ENCODE results near the gene ADGRB3. TPM values are rescaled to one million over a fixed set of nuclear protein-coding genes. Genes with fewer than 3 reads are reported as not detected.

ADGRB3 gene
- total and polyA plus RNA-seq, 2 experiments from 2014 or later, result 1.2 to 1.4 TPM

GRCh38 chr6:69064226-69064625 is 429.1 kb downstream of the ADGRB3 start:
- Histone ChIP-seq H3K36me3 (no peaks in the 10 kb centered on the region), H3K4me3 (no peak overlapping the region), H3K4me1 (ENCODE audit: low read depth) (no peaks in the 10 kb centered on the region), H3K9me3 (ENCODE audit: low read depth) (no peaks in the 10 kb centered on the region), H3K27me3 (no peaks in the 10 kb centered on the region), H3K27ac (no peak overlapping the region)
- DNase-seq (ENCODE audit: low read depth in 1 of 2, low spot score in 1 of 2), result no peak
- no peak for TF ChIP-seq CTCF (IDR thresholded peaks at IDR 0.05; ENCODE audit: low read depth, low read length)

GRCh38 chr6:69069881-69070280 is 434.8 kb downstream of the ADGRB3 start:
- DNase-seq (ENCODE audit: low read depth in 1 of 2, low spot score in 1 of 2), result no peak

GRCh38 chr6:69072796-69073195 is 437.7 kb downstream of the ADGRB3 start:
- Histone ChIP-seq H3K27ac (no peak overlapping the region), H3K4me1 (ENCODE audit: low read depth) (peaks cover 3% of the 10 kb centered on the region), H3K27me3 (no peaks in the 10 kb centered on the region), H3K9me3 (ENCODE audit: low read depth) (no peaks in the 10 kb centered on the region), H3K36me3 (no peaks in the 10 kb centered on the region), H3K4me3 (no peak overlapping the region)
- no peak for TF ChIP-seq CTCF (IDR thresholded peaks at IDR 0.05; ENCODE audit: low read depth, low read length)
- DNase-seq (ENCODE audit: low read depth in 1 of 2, low spot score in 1 of 2), result no peak

More at GRCh38 chr6:69069881-69070280, 434.8 kb downstream of the ADGRB3 start:
- Histone ChIP-seq H3K9me3 (ENCODE audit: low read depth) (no peaks in the 10 kb centered on the region), H3K4me3 (no peak overlapping the region), H3K27ac (no peak overlapping the region), H3K27me3 (no peaks in the 10 kb centered on the region), H3K36me3 (no peaks in the 10 kb centered on the region), H3K4me1 (ENCODE audit: low read depth) (no peaks in the 10 kb centered on the region)
- TF ChIP-seq CTCF (IDR thresholded peaks at IDR 0.05; ENCODE audit: low read depth, low read length), result no peak

- DNase-seq (ENCODE audit: low read depth in 1 of 2, low spot score in 1 of 2), result no peak
- Histone ChIP-seq H3K27me3 (no peaks in the 10 kb centered on the region), H3K9me3 (ENCODE audit: low read depth) (no peaks in the 10 kb centered on the region), H3K4me1 (ENCODE audit: low read depth) (no peaks in the 10 kb centered on the region), H3K27ac (no peak overlapping the region), H3K36me3 (no peaks in the 10 kb centered on the region), H3K4me3 (no peak overlapping the region)
- no peak for TF ChIP-seq CTCF (IDR thresholded peaks at IDR 0.05; ENCODE audit: low read depth, low read length)
Observed at GRCh38 chr6:69084746-69085335, 449.8 kb downstream of the ADGRB3 start.

- Histone ChIP-seq H3K9me3 (ENCODE audit: low read depth) (no peaks in the 10 kb centered on the region), H3K4me3 (no peak overlapping the region), H3K4me1 (ENCODE audit: low read depth) (no peaks in the 10 kb centered on the region), H3K27ac (no peak overlapping the region), H3K36me3 (no peaks in the 10 kb centered on the region), H3K27me3 (no peaks in the 10 kb centered on the region)
- no peak for DNase-seq (ENCODE audit: low read depth in 1 of 2, low spot score in 1 of 2)
- no peak for TF ChIP-seq CTCF (IDR thresholded peaks at IDR 0.05; ENCODE audit: low read depth, low read length)
Observed at GRCh38 chr6:69086689-69087088, 451.6 kb downstream of the ADGRB3 start.
